ENCODE results near the gene TTC28.

DNA sequence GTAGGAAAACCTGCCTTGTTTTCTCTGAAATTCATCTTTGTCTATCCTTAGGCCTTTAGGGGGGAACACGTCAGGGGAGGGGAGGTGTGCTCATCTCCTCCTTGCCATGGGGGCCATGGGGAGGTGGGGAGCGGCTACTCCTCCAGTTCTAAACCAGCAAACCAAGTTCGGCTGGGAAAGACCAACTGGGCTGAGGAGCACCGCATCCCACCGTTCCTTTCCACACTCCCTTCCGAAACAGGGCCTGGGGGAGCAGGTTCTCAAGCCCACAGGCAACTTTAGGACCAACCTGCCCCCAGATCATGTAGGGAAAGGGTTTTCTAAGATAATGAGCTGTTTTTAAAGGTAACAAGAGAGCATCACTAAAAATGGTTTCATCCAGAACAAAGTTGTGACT lies 683.1 kb downstream of the TTC28 start:
- TF ChIP-seq, protein P1, sequence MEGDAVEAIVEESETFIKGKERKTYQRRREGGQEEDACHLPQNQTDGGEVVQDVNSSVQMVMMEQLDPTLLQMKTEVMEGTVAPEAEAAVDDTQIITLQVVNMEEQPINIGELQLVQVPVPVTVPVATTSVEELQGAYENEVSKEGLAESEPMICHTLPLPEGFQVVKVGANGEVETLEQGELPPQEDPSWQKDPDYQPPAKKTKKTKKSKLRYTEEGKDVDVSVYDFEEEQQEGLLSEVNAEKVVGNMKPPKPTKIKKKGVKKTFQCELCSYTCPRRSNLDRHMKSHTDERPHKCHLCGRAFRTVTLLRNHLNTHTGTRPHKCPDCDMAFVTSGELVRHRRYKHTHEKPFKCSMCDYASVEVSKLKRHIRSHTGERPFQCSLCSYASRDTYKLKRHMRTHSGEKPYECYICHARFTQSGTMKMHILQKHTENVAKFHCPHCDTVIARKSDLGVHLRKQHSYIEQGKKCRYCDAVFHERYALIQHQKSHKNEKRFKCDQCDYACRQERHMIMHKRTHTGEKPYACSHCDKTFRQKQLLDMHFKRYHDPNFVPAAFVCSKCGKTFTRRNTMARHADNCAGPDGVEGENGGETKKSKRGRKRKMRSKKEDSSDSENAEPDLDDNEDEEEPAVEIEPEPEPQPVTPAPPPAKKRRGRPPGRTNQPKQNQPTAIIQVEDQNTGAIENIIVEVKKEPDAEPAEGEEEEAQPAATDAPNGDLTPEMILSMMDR (IDR thresholded peaks at IDR 0.05), result no peak
- TF ChIP-seq POLR2A (IDR thresholded peaks at IDR 0.05), result no peak
- TF ChIP-seq EP300 (IDR thresholded peaks at IDR 0.05), result no peak

Data from gastroesophageal sphincter (tissue), 3 donors.